ENCODE data around the gene BHMT.

BHMT gene

GRCh38 chr5:79133657-79134451 is 22.2 kb downstream of the BHMT start:
- no peak for TF ChIP-seq GATA2 (IDR thresholded peaks at IDR 0.05; ENCODE audit: low read depth, low read length)
- TF ChIP-seq GATA3 (IDR thresholded peaks at IDR 0.05; ENCODE audit: low read depth, low read length): no peak

- no peak for TF ChIP-seq GATA3 (IDR thresholded peaks at IDR 0.05; ENCODE audit: low read depth, low read length)
- no peak for TF ChIP-seq GATA2 (IDR thresholded peaks at IDR 0.05; ENCODE audit: low read depth, low read length)
Observed at GRCh38 chr5:79135790-79136553, 24.4 kb downstream of the BHMT start.

- TF ChIP-seq GATA3 (IDR thresholded peaks at IDR 0.05; ENCODE audit: low read depth, low read length) (no peak), GATA2 (IDR thresholded peaks at IDR 0.05; ENCODE audit: low read depth, low read length) (no peak)
Observed at GRCh38 chr5:79136618-79137017, 25.0 kb downstream of the BHMT start.

- no peak for TF ChIP-seq GATA3 (IDR thresholded peaks at IDR 0.05; ENCODE audit: low read depth, low read length)
- no peak for TF ChIP-seq GATA2 (IDR thresholded peaks at IDR 0.05; ENCODE audit: low read depth, low read length)
Observed at GRCh38 chr5:79140553-79140952, 28.9 kb downstream of the BHMT start.

GRCh38 chr5:79143684-79144379 is 32.2 kb downstream of the BHMT start:
- TF ChIP-seq GATA3 (IDR thresholded peaks at IDR 0.05; ENCODE audit: low read depth, low read length) (no peak), GATA2 (IDR thresholded peaks at IDR 0.05; ENCODE audit: low read depth, low read length) (no peak)

- TF ChIP-seq GATA2 (IDR thresholded peaks at IDR 0.05; ENCODE audit: low read depth, low read length): no peak
- TF ChIP-seq GATA3 (IDR thresholded peaks at IDR 0.05; ENCODE audit: low read depth, low read length): no peak
Observed at GRCh38 chr5:79147076-79147475, 35.5 kb downstream of the BHMT start.

- TF ChIP-seq GATA3 (IDR thresholded peaks at IDR 0.05; ENCODE audit: low read depth, low read length) (no peak), GATA2 (IDR thresholded peaks at IDR 0.05; ENCODE audit: low read depth, low read length) (no peak)
Observed at GRCh38 chr5:79149433-79149832, 37.8 kb downstream of the BHMT start.

- TF ChIP-seq GATA3 (IDR thresholded peaks at IDR 0.05; ENCODE audit: low read depth, low read length) (no peak), GATA2 (IDR thresholded peaks at IDR 0.05; ENCODE audit: low read depth, low read length) (no peak)
Observed at GRCh38 chr5:79151942-79152671, 40.5 kb downstream of the BHMT start.

- TF ChIP-seq GATA2 (IDR thresholded peaks at IDR 0.05; ENCODE audit: low read depth, low read length) (no peak), GATA3 (IDR thresholded peaks at IDR 0.05; ENCODE audit: low read depth, low read length) (no peak)
Observed at GRCh38 chr5:79157305-79157704, 45.7 kb downstream of the BHMT start.

- TF ChIP-seq GATA3 (IDR thresholded peaks at IDR 0.05; ENCODE audit: low read depth, low read length): no peak
- TF ChIP-seq GATA2 (IDR thresholded peaks at IDR 0.05; ENCODE audit: low read depth, low read length): no peak
Observed at GRCh38 chr5:79168031-79168430, 56.4 kb downstream of the BHMT start.

- TF ChIP-seq GATA3 (IDR thresholded peaks at IDR 0.05; ENCODE audit: low read depth, low read length) (no peak), GATA2 (IDR thresholded peaks at IDR 0.05; ENCODE audit: low read depth, low read length) (no peak)
Observed at GRCh38 chr5:79170661-79171060, 59.1 kb downstream of the BHMT start.

GRCh38 chr5:79171635-79172245 is 60.1 kb downstream of the BHMT start:
- no peak for TF ChIP-seq GATA3 (IDR thresholded peaks at IDR 0.05; ENCODE audit: low read depth, low read length)
- no peak for TF ChIP-seq GATA2 (IDR thresholded peaks at IDR 0.05; ENCODE audit: low read depth, low read length)

GRCh38 chr5:79172269-79172668 is 60.7 kb downstream of the BHMT start:
- TF ChIP-seq GATA2 (IDR thresholded peaks at IDR 0.05; ENCODE audit: low read depth, low read length): no peak
- no peak for TF ChIP-seq GATA3 (IDR thresholded peaks at IDR 0.05; ENCODE audit: low read depth, low read length)
